ENCODE measurements around the gene IQCK. TPM values are rescaled to one million over a fixed set of nuclear protein-coding genes. Genes with fewer than 3 reads are reported as not detected.

Gene IQCK
- total RNA-seq, 3 donors from 2014 or later: 25.9 to 63.8 (median 34.7) TPM

GRCh38 chr16:19837331-19837980 lies 119.4 kb downstream of the IQCK start:
- Histone ChIP-seq H3K4me3 (no peak overlapping the region), H3K36me3 (no peaks in the 10 kb centered on the region), H3K27ac (no peak overlapping the region), H3K4me1 (no peaks in the 10 kb centered on the region), H3K27me3 (no peaks in the 10 kb centered on the region), H3K9me3 (no peaks in the 10 kb centered on the region)
- TF ChIP-seq CTCF (IDR thresholded peaks at IDR 0.05) (no peak), POLR2AphosphoS5 (IDR thresholded peaks at IDR 0.05) (no peak), POLR2A (IDR thresholded peaks at IDR 0.05) (no peak)
- DNase-seq (ENCODE audit: low spot score in 2 of 2): no peak
- intact Hi-C loops (cut with DNase I; ENCODE audit: low total_unique reads): no loop called here

GRCh38 chr16:19837984-19838707 lies 120.1 kb downstream of the IQCK start:
- DNase-seq (ENCODE audit: low spot score in 2 of 2): no peak
- no peaks in the 10 kb centered on the region for H3K9me3 ChIP-seq
- no peak for TF ChIP-seq CTCF (IDR thresholded peaks at IDR 0.05)
- TF ChIP-seq POLR2AphosphoS5 (IDR thresholded peaks at IDR 0.05): no peak
- no peak for TF ChIP-seq POLR2A (IDR thresholded peaks at IDR 0.05)
- intact Hi-C loops (cut with DNase I; ENCODE audit: low total_unique reads): no loop called here
- no peaks in the 10 kb centered on the region for H3K36me3 ChIP-seq
- no peaks in the 10 kb centered on the region for H3K4me1 ChIP-seq
- no peak overlapping the region for H3K27ac ChIP-seq
- H3K4me3 ChIP-seq: no peak overlapping the region
- no peaks in the 10 kb centered on the region for H3K27me3 ChIP-seq

- Histone ChIP-seq H3K27ac (no peak overlapping the region), H3K36me3 (no peaks in the 10 kb centered on the region), H3K4me1 (no peaks in the 10 kb centered on the region), H3K4me3 (no peak overlapping the region), H3K9me3 (no peaks in the 10 kb centered on the region), H3K27me3 (no peaks in the 10 kb centered on the region)
- intact Hi-C loops (cut with DNase I; ENCODE audit: low total_unique reads): no loop called here
- no peak for TF ChIP-seq POLR2A (IDR thresholded peaks at IDR 0.05)
- no peak for DNase-seq (ENCODE audit: low spot score in 2 of 2)
Measured at GRCh38 chr16:19840524-19841110, 122.5 kb downstream of the IQCK start.

- no peak for TF ChIP-seq POLR2AphosphoS5 (IDR thresholded peaks at IDR 0.05)
- DNase-seq (ENCODE audit: low spot score in 2 of 2): no peak
- Histone ChIP-seq H3K9me3 (no peaks in the 10 kb centered on the region), H3K36me3 (no peaks in the 10 kb centered on the region), H3K27me3 (no peaks in the 10 kb centered on the region), H3K4me1 (no peaks in the 10 kb centered on the region), H3K4me3 (no peak overlapping the region), H3K27ac (no peak overlapping the region)
- intact Hi-C loops (cut with DNase I; ENCODE audit: low total_unique reads): no loop called here
Measured at GRCh38 chr16:19841184-19841583, 123.1 kb downstream of the IQCK start.

- no peaks in the 10 kb centered on the region for H3K27me3 ChIP-seq
- DNase-seq (ENCODE audit: low spot score in 2 of 2): no peak
- intact Hi-C loops (cut with DNase I; ENCODE audit: low total_unique reads): no loop called here
- H3K27ac ChIP-seq: no peak overlapping the region
- no peaks in the 10 kb centered on the region for H3K9me3 ChIP-seq
- no peaks in the 10 kb centered on the region for H3K4me1 ChIP-seq
- H3K36me3 ChIP-seq: no peaks in the 10 kb centered on the region
- TF ChIP-seq POLR2A (IDR thresholded peaks at IDR 0.05): no peak
- TF ChIP-seq CTCF (IDR thresholded peaks at IDR 0.05): no peak
- TF ChIP-seq POLR2AphosphoS5 (IDR thresholded peaks at IDR 0.05): no peak
- H3K4me3 ChIP-seq: no peak overlapping the region
Measured at GRCh38 chr16:19842426-19843157, 124.5 kb downstream of the IQCK start.

All from breast epithelium (tissue), 4 donors.